HEK293 (cell line): Measurements from ENCODE around the gene PES1.

Source experiments
- CTCF ChIA-PET: fragments of 350-600 bp; formaldehyde crosslinking; extraction: SDS; loops from one replicate; lab custom pipeline; 2021; ENCODE audit warnings: antibody characterized with exemption; lab: Yijun Ruan, JAX
- POLR2A ChIA-PET: fragments of 300-600 bp; formaldehyde crosslinking; extraction: SDS; loops from one replicate; lab custom pipeline; 2020; ENCODE audit warnings: antibody characterized with exemption, inconsistent platforms; lab: Yijun Ruan, JAX
- H3K27ac ChIP-seq: fragments of 200-500 bp; sonication (Bioruptor generic); 2 replicates; pipeline ENCODE4 v1.5.1; 2014; ENCODE audit warnings: low read depth, low read length, control low read depth, inconsistent platforms; ENCODE audit errors: extremely low read depth
- H3K36me3 ChIP-seq, 2 experiments: fragments of 200-500 bp in 1 of 2; sonication (Bioruptor generic) in 1 of 2; 1 replicate in 1 of 2; 2 replicates in 1 of 2; pipeline ENCODE4 v1.5.1; 2014 to 2017; ENCODE audit warnings: inconsistent platforms in 2 of 2, low read length in 2 of 2; ENCODE audit not compliant: control insufficient read depth in 2 of 2, insufficient read depth in 1 of 2
- H3K4me1 ChIP-seq: fragments of 200-500 bp; sonication (Bioruptor generic); 2 replicates; pipeline ENCODE4 v1.5.1; 2014; ENCODE audit warnings: mild to moderate bottlenecking, low read length, inconsistent platforms; ENCODE audit not compliant: control insufficient read depth, insufficient read depth
- H3K4me3 ChIP-seq: 2 replicates; pipeline ENCODE4 v1.5.1; 2011; ENCODE audit warnings: low read depth, mild to moderate bottlenecking, control low read depth, low read length, moderate library complexity
- H3K9me3 ChIP-seq: fragments of 200-500 bp; sonication (Bioruptor generic); 2 replicates; pipeline ENCODE4 v1.5.1; 2014; ENCODE audit warnings: low read depth, low read length, inconsistent platforms; ENCODE audit not compliant: control insufficient read depth, insufficient read depth
- EGR2 ChIP-seq: fragments of 450-650 bp; formaldehyde crosslinking; IDR thresholded peaks from 2 replicates; pipeline ENCODE4 v1.5.1; 2016; ENCODE audit warnings: low read depth, missing biosample characterization, missing genetic modification characterization
- KLF8 ChIP-seq: fragments of 450-650 bp; formaldehyde crosslinking; IDR thresholded peaks from 2 replicates; pipeline ENCODE4 v1.5.1; 2016; ENCODE audit warnings: missing biosample characterization, missing genetic modification characterization
- OVOL3 ChIP-seq: fragments of 450-650 bp; formaldehyde crosslinking; IDR thresholded peaks from 2 replicates; pipeline ENCODE4 v1.5.1; 2016; ENCODE audit warnings: missing biosample characterization, missing genetic modification characterization
- PRDM6 ChIP-seq: fragments of 450-650 bp; formaldehyde crosslinking; IDR thresholded peaks from 2 replicates; pipeline ENCODE4 v1.5.1; 2017; ENCODE audit warnings: missing biosample characterization, missing genetic modification characterization
- SALL2 ChIP-seq: fragments of 450-650 bp; formaldehyde crosslinking; IDR thresholded peaks from 2 replicates; pipeline ENCODE4 v1.5.0; 2017; ENCODE audit warnings: missing biosample characterization, mild to moderate bottlenecking, missing genetic modification characterization, borderline replicate concordance
- ZFP3 ChIP-seq: fragments of 450-650 bp; formaldehyde crosslinking; IDR thresholded peaks from 2 replicates; pipeline ENCODE4 v1.5.1; 2016; ENCODE audit warnings: low read depth, missing biosample characterization, missing genetic modification characterization
- ZNF202 ChIP-seq: fragments of 450-650 bp; formaldehyde crosslinking; IDR thresholded peaks from 2 replicates; pipeline ENCODE4 v1.5.1; 2016; ENCODE audit warnings: missing biosample characterization, missing genetic modification characterization, borderline replicate concordance
- ZNF274 ChIP-seq, 2 experiments: fragments of 200-500 bp in 1 of 2; fragments of 450-650 bp in 1 of 2; sonication (Bioruptor generic) in 1 of 2; formaldehyde crosslinking in 1 of 2; IDR thresholded peaks; 2 replicates each; pipeline versions ENCODE4 v1.5.1 to v1.6.1; 2014 to 2016; ENCODE audit warnings: borderline replicate concordance in 1 of 2, inconsistent platforms in 1 of 2, low read length in 1 of 2, missing biosample characterization in 1 of 2, missing genetic modification characterization in 1 of 2
- ZNF37A ChIP-seq: fragments of 450-650 bp; IDR thresholded peaks from 2 replicates; pipeline ENCODE4 v1.5.1; 2018; ENCODE audit warnings: missing biosample characterization, missing genetic modification characterization
- ZNF404 ChIP-seq: fragments of 450-650 bp; formaldehyde crosslinking; IDR thresholded peaks from 2 replicates; pipeline ENCODE4 v1.5.1; 2017; ENCODE audit warnings: missing biosample characterization, missing genetic modification characterization
- ZNF423 ChIP-seq: fragments of 450-650 bp; formaldehyde crosslinking; IDR thresholded peaks from 2 replicates; pipeline ENCODE4 v1.5.1; 2016; ENCODE audit warnings: missing biosample characterization, missing genetic modification characterization
- ZNF571 ChIP-seq: fragments of 450-650 bp; formaldehyde crosslinking; IDR thresholded peaks from 2 replicates; pipeline ENCODE4 v1.5.0; 2017; ENCODE audit warnings: missing biosample characterization, missing genetic modification characterization
- ZNF621 ChIP-seq: fragments of 450-650 bp; formaldehyde crosslinking; IDR thresholded peaks from 2 replicates; pipeline ENCODE4 v1.5.1; 2017; ENCODE audit warnings: missing biosample characterization, missing genetic modification characterization
- ZNF660 ChIP-seq: fragments of 450-650 bp; IDR thresholded peaks from 2 replicates; pipeline ENCODE4 v1.5.1; 2018; ENCODE audit warnings: missing biosample characterization, mild to moderate bottlenecking, missing genetic modification characterization
- TF ChIP-seq, protein P1 (sequence below): fragments of 450-650 bp; formaldehyde crosslinking; IDR thresholded peaks from 2 replicates; pipeline ENCODE4 v1.5.1; 2016; ENCODE audit warnings: missing biosample characterization, missing genetic modification characterization
- TF ChIP-seq, protein P2 (sequence below): fragments of 450-650 bp; formaldehyde crosslinking; IDR thresholded peaks from 2 replicates; pipeline ENCODE4 v1.5.1; 2016; ENCODE audit warnings: missing biosample characterization, missing genetic modification characterization
- TF ChIP-seq, protein P3 (sequence below): fragments of 450-650 bp; formaldehyde crosslinking; IDR thresholded peaks from 2 replicates; pipeline ENCODE4 v1.5.1; 2016; ENCODE audit warnings: missing biosample characterization, missing genetic modification characterization, borderline replicate concordance

The PES1 gene

DNA sequence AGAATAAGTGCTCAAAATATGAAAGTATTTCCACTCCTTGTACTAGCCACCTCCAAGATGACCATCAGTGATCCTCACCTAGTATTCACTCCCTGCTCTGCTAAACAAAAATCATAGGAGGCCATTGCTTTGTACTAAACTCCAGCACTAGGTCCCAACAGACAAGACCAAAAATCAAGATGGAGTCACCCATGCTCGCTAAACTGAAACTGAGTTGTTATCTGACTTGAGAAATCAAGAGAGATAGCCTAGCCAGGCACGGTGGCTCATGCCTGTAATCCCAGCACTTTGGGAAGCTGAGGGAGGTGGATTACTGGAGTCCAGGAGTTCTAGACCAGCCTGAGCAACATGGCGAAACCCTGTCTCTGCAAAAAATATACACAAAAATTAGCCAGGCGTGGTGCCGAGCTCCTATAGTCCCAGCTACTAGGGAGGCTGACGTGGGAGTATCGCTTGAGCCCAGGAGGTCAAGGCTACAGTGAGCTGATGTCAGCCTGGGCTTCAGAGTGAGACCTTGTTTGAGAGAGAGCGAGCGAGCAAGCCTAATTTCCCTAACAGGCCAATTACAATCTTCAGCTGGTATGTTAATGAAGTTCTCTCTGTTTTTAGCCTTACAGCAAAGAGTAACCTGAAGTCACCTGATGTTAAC, 54.5 kb downstream of the PES1 start:
- no peaks in the 10 kb centered on the region for H3K36me3 ChIP-seq
- no peak overlapping the region for H3K4me3 ChIP-seq
- POLR2A ChIA-PET: no interaction called here
- CTCF ChIA-PET: interaction anchor here (0.7 kb wide), 1 partner anchor 93 kb away, joined by 3 read pairs; no protein-coding TSS in a partner anchor
- no peaks in the 10 kb centered on the region for H3K4me1 ChIP-seq
- TF ChIP-seq ZNF202 (tag by site-specific recombination): no peak
- TF ChIP-seq ZFP3 (tag by site-specific recombination): no peak
- no peak for TF ChIP-seq OVOL3 (tag by site-specific recombination)
- TF ChIP-seq ZNF274 (IDR thresholded peaks at IDR 0.05; ENCODE audit: low read length): no peak
- no peak for TF ChIP-seq ZNF274 (tag by site-specific recombination; IDR thresholded peaks at IDR 0.05; ENCODE audit: borderline replicate concordance)
- no peak for TF ChIP-seq ZNF660
- TF ChIP-seq, protein P1, sequence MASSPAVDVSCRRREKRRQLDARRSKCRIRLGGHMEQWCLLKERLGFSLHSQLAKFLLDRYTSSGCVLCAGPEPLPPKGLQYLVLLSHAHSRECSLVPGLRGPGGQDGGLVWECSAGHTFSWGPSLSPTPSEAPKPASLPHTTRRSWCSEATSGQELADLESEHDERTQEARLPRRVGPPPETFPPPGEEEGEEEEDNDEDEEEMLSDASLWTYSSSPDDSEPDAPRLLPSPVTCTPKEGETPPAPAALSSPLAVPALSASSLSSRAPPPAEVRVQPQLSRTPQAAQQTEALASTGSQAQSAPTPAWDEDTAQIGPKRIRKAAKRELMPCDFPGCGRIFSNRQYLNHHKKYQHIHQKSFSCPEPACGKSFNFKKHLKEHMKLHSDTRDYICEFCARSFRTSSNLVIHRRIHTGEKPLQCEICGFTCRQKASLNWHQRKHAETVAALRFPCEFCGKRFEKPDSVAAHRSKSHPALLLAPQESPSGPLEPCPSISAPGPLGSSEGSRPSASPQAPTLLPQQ: no peak
- no peak for TF ChIP-seq ZNF571 (tag by site-specific recombination)
- no peak for TF ChIP-seq ZNF621 (tag by site-specific recombination)
- TF ChIP-seq, protein P2, sequence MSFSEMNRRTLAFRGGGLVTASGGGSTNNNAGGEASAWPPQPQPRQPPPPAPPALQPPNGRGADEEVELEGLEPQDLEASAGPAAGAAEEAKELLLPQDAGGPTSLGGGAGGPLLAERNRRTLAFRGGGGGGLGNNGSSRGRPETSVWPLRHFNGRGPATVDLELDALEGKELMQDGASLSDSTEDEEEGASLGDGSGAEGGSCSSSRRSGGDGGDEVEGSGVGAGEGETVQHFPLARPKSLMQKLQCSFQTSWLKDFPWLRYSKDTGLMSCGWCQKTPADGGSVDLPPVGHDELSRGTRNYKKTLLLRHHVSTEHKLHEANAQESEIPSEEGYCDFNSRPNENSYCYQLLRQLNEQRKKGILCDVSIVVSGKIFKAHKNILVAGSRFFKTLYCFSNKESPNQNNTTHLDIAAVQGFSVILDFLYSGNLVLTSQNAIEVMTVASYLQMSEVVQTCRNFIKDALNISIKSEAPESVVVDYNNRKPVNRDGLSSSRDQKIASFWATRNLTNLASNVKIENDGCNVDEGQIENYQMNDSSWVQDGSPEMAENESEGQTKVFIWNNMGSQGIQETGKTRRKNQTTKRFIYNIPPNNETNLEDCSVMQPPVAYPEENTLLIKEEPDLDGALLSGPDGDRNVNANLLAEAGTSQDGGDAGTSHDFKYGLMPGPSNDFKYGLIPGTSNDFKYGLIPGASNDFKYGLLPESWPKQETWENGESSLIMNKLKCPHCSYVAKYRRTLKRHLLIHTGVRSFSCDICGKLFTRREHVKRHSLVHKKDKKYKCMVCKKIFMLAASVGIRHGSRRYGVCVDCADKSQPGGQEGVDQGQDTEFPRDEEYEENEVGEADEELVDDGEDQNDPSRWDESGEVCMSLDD: no peak
- no peak for TF ChIP-seq KLF8
- no peak for TF ChIP-seq ZNF423 (tag by site-specific recombination)
- TF ChIP-seq ZNF37A (tag by site-specific recombination): no peak
- TF ChIP-seq, protein P3, sequence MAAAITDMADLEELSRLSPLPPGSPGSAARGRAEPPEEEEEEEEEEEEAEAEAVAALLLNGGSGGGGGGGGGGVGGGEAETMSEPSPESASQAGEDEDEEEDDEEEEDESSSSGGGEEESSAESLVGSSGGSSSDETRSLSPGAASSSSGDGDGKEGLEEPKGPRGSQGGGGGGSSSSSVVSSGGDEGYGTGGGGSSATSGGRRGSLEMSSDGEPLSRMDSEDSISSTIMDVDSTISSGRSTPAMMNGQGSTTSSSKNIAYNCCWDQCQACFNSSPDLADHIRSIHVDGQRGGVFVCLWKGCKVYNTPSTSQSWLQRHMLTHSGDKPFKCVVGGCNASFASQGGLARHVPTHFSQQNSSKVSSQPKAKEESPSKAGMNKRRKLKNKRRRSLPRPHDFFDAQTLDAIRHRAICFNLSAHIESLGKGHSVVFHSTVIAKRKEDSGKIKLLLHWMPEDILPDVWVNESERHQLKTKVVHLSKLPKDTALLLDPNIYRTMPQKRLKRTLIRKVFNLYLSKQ (tag by site-specific recombination): no peak
- no peak for TF ChIP-seq PRDM6 (tag by site-specific recombination)
- no peak for TF ChIP-seq SALL2
- no peaks in the 10 kb centered on the region for H3K9me3 ChIP-seq
- no peak overlapping the region for H3K27ac ChIP-seq

GRCh38 chr22:30535182-30535581, 56.5 kb downstream of the PES1 start:
- ChIA-PET POLR2A (no interaction called here), CTCF (interaction anchor here (0.8 kb wide), 1 partner anchor 21 kb away, joined by 4 read pairs; no protein-coding TSS in a partner anchor)
- Histone ChIP-seq H3K27ac (no peak overlapping the region), H3K9me3 (no peaks in the 10 kb centered on the region), H3K36me3 (no peaks in the 10 kb centered on the region), H3K4me1 (no peaks in the 10 kb centered on the region), H3K4me3 (no peak overlapping the region)
- TF ChIP-seq ZNF404 (tag by site-specific recombination): no peak
- no peak for TF ChIP-seq EGR2 (tag by site-specific recombination)
